Adrenal gland (tissue), 5 donors: ENCODE data around the gene MYO9B.

ENCODE experiments used
- CTCF ChIP-seq, 6 experiments: fragments of 450-650 bp in 4 of 6; fragments of 200-600 bp in 2 of 6; sonication (generic) in 1 of 6; IDR thresholded peaks; 1 replicate in 5 of 6; 2 replicates in 1 of 6; pipeline versions ENCODE4 v1.5.1 to v1.8.0; 2016 to 2021; ENCODE audit warnings: antibody characterized with exemption in 6 of 6, mild to moderate bottlenecking in 2 of 6, moderate library complexity in 1 of 6
- POLR2A ChIP-seq, 2 donors: fragments of 450-650 bp; IDR thresholded peaks; one replicate each; pipeline ENCODE4 v1.6.1; 2017; ENCODE audit warnings: antibody characterized with exemption in 2 of 2, mild to moderate bottlenecking in 2 of 2, moderate library complexity in 1 of 2
- donor health status: DM: no; HTN: no; CAD: no.

- TF ChIP-seq CTCF (IDR thresholded peaks at IDR 0.05) (no peak), POLR2A (IDR thresholded peaks at IDR 0.05) (no peak)
These were observed 26.4 kb downstream of the MYO9B start for GRCh38 chr19:17101686-17102628.
